Measurements from ENCODE around the gene ZBTB46. TPM values are rescaled to one million over a fixed set of nuclear protein-coding genes. Genes with fewer than 3 reads are reported as not detected.
"Not testable (repeated sequence)": the region's sequence is repeated elsewhere in the genome, so short reads cannot be mapped to it uniquely, and the experiment has no call there.

Gene ZBTB46
- total RNA-seq, 1 donor from 2014 or later: 20.5 TPM

DNA sequence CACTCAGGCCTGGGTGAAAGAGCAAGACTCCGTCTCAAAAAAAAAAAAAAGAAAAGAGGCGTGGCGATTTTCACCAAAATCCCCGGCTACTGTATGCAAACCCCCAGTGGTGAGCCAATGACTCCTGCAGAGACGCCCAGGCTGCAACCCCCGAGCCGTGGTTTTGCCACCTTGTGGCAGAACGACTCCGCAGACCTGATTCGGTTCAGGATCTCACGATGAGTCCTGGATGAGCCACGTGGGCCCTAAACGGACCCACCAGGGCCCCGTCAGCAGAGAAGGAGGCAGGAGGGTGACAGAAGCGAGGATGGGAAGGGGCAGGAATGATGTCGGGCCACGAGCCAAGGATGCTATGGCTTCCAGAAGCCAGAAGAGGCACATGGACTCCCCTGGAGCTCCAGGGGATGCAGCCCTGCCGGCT, 49.0 kb downstream of the ZBTB46 start:
- peaks cover 6% of the 10 kb centered on the region for H3K36me3 Mint-ChIP-seq (ENCODE audit: unreplicated experiment)
- H3K4me3 Mint-ChIP-seq (ENCODE audit: unreplicated experiment): no peak overlapping the region
- peaks cover 10% of the 10 kb centered on the region for H3K4me1 Mint-ChIP-seq (ENCODE audit: unreplicated experiment)
- no peak overlapping the region for H3K27ac Mint-ChIP-seq (ENCODE audit: unreplicated experiment)
- no peaks in the 10 kb centered on the region for H3K9me3 Mint-ChIP-seq (ENCODE audit: unreplicated experiment)
- H3K27me3 Mint-ChIP-seq (ENCODE audit: unreplicated experiment): no peaks in the 10 kb centered on the region
- DNase-seq (ENCODE audit: extremely low spot score, unreplicated experiment): no peak
- TF ChIP-seq, protein P1, sequence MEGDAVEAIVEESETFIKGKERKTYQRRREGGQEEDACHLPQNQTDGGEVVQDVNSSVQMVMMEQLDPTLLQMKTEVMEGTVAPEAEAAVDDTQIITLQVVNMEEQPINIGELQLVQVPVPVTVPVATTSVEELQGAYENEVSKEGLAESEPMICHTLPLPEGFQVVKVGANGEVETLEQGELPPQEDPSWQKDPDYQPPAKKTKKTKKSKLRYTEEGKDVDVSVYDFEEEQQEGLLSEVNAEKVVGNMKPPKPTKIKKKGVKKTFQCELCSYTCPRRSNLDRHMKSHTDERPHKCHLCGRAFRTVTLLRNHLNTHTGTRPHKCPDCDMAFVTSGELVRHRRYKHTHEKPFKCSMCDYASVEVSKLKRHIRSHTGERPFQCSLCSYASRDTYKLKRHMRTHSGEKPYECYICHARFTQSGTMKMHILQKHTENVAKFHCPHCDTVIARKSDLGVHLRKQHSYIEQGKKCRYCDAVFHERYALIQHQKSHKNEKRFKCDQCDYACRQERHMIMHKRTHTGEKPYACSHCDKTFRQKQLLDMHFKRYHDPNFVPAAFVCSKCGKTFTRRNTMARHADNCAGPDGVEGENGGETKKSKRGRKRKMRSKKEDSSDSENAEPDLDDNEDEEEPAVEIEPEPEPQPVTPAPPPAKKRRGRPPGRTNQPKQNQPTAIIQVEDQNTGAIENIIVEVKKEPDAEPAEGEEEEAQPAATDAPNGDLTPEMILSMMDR (IDR thresholded peaks at IDR 0.05): no peak

DNA sequence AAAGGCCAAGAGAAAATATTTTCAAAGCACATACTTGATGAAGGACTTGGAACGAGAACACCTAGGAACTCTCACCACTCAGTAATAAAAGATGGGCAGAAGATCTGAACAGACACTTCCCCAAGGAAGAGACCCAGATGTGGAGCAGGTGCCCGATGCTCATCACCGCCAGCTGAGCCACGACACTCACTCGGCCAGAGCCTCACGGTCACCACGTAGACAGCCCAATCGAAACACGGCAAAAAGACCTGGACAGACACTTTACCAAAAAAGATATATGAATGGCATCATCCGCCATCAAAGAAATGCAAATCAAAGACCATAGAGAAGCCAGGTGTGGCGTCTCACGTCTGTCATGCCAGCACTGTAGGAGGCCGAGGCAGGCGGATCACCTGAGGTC, 49.9 kb downstream of the ZBTB46 start:
- peaks cover 5% of the 10 kb centered on the region for H3K4me1 Mint-ChIP-seq (ENCODE audit: unreplicated experiment)
- no peak overlapping the region for H3K27ac Mint-ChIP-seq (ENCODE audit: unreplicated experiment)
- no peak for DNase-seq (ENCODE audit: extremely low spot score, unreplicated experiment)
- H3K9me3 Mint-ChIP-seq (ENCODE audit: unreplicated experiment): no peaks in the 10 kb centered on the region
- no peaks in the 10 kb centered on the region for H3K27me3 Mint-ChIP-seq (ENCODE audit: unreplicated experiment)
- no peak overlapping the region for H3K4me3 Mint-ChIP-seq (ENCODE audit: unreplicated experiment)
- H3K36me3 Mint-ChIP-seq (ENCODE audit: unreplicated experiment): peaks cover 6% of the 10 kb centered on the region
- TF ChIP-seq, protein P1 (IDR thresholded peaks at IDR 0.05): no peak

DNA sequence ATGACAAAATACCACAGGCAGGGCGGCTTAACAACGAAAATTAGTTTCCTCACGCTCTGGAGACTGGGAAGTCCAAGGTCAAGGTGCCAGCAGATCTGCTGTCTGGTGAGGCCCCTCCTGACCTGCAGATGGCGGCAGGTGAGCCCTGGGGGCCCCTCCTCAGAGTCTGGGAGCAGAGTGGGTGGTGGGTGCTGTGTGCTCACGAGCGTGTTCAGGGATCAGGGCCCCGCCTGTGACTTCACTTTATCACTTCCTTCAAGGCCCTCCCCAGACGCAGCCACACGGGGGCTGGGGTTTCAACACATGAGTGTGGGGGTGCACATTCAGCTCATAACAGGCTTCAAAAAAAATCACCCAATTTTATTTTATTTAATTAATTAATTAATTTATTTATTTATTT, 52.2 kb downstream of the ZBTB46 start:
- Mint-ChIP-seq H3K36me3 (ENCODE audit: unreplicated experiment) (peaks cover 10% of the 10 kb centered on the region), H3K4me1 (ENCODE audit: unreplicated experiment) (peaks cover 16% of the 10 kb centered on the region), H3K27ac (ENCODE audit: unreplicated experiment) (no peak overlapping the region), H3K9me3 (ENCODE audit: unreplicated experiment) (no peaks in the 10 kb centered on the region), H3K4me3 (ENCODE audit: unreplicated experiment) (no peak overlapping the region), H3K27me3 (ENCODE audit: unreplicated experiment) (no peaks in the 10 kb centered on the region)
- DNase-seq (ENCODE audit: extremely low spot score, unreplicated experiment): no peak
- TF ChIP-seq, protein P1 (IDR thresholded peaks at IDR 0.05): no peak

DNA sequence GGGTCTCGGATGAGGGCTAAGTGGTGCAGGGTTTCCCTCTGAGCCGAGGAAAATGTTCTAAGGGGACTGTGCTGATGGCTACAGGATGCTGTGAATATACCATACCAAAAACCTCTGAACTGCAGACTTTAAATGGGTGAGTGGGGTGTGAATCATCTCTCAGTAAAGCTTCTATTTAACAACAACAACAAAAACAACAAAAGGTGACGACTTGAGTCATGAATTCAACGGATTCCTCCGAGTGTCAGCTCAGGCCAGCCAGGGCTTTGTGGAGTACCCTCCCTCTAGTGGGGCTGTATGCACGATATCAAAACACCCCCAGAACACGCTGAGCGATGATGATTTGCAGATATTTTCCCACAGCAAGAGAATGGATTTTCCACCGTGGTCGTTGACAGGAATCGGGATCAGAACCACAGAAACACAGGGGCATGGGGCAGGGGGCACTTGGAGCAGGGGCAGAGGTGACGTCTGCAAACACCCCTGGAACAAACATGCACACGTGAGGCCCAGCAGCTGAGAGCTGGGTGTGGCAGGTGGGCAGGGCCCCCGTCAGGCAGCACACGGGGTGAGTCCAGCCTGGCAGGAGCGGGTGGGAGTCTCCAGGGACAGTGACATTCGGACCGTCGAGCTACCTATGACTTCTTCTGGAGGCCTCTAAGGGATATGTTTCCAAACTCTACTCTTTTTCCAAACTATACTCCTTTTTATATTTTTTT, 52.9 kb downstream of the ZBTB46 start:
- TF ChIP-seq, protein P1 (IDR thresholded peaks at IDR 0.05): no peak
- Mint-ChIP-seq H3K4me3 (ENCODE audit: unreplicated experiment) (no peak overlapping the region), H3K4me1 (ENCODE audit: unreplicated experiment) (peaks cover 18% of the 10 kb centered on the region), H3K27ac (ENCODE audit: unreplicated experiment) (no peak overlapping the region), H3K27me3 (ENCODE audit: unreplicated experiment) (no peaks in the 10 kb centered on the region), H3K9me3 (ENCODE audit: unreplicated experiment) (no peaks in the 10 kb centered on the region), H3K36me3 (ENCODE audit: unreplicated experiment) (peaks cover 7% of the 10 kb centered on the region)
- DNase-seq (ENCODE audit: extremely low spot score, unreplicated experiment): no peak

DNA sequence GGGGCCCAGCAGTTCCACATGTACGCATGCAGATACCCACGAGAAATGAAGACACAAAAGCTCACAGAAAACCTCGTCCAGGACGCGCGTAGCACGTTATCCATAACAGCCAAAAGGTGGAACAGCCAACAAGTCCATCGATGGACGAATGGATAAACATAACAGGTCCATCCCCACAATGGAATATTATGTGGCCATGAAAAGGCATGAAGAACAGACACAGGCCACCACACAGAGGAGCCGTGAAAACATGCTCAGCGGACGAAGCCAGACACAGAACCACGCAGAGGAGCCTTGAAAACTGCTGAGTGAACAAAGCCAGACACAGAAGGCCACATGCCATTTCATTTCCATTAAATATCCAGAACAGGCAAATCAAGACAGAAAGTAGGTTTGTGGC, 53.5 kb downstream of the ZBTB46 start:
- Mint-ChIP-seq H3K4me3 (ENCODE audit: unreplicated experiment) (no peak overlapping the region), H3K27ac (ENCODE audit: unreplicated experiment) (no peak overlapping the region), H3K36me3 (ENCODE audit: unreplicated experiment) (peaks cover 7% of the 10 kb centered on the region), H3K4me1 (ENCODE audit: unreplicated experiment) (peaks cover 24% of the 10 kb centered on the region), H3K9me3 (ENCODE audit: unreplicated experiment) (no peaks in the 10 kb centered on the region), H3K27me3 (ENCODE audit: unreplicated experiment) (no peaks in the 10 kb centered on the region)
- TF ChIP-seq, protein P1 (IDR thresholded peaks at IDR 0.05): no peak
- no peak for DNase-seq (ENCODE audit: extremely low spot score, unreplicated experiment)

DNA sequence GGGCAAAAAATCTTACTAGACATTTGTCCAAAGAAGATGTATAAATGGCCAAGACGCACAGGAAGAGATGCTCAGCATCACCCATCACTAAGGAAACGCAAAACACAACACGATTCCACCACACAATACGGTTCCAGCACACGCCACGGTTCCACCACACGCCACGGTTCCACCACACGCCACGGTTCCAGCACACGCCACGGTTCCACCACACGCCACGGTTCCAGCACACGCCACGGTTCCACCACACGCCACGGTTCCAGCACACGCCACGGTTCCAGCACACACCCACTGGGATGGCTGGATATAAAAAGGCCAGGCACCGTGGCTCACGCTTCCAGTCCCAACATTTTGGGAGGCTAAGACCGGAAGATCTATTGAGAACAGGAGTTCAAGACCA, 54.2 kb downstream of the ZBTB46 start:
- DNase-seq (ENCODE audit: extremely low spot score, unreplicated experiment); H3K9me3 Mint-ChIP-seq (ENCODE audit: unreplicated experiment); H3K27me3 Mint-ChIP-seq (ENCODE audit: unreplicated experiment); H3K27ac Mint-ChIP-seq (ENCODE audit: unreplicated experiment); H3K36me3 Mint-ChIP-seq (ENCODE audit: unreplicated experiment); H3K4me3 Mint-ChIP-seq (ENCODE audit: unreplicated experiment): not testable (repeated sequence)
- H3K4me1 Mint-ChIP-seq (ENCODE audit: unreplicated experiment): peaks cover 25% of the 10 kb centered on the region
